ENCODE results near the gene GTF2F1.

DNA sequence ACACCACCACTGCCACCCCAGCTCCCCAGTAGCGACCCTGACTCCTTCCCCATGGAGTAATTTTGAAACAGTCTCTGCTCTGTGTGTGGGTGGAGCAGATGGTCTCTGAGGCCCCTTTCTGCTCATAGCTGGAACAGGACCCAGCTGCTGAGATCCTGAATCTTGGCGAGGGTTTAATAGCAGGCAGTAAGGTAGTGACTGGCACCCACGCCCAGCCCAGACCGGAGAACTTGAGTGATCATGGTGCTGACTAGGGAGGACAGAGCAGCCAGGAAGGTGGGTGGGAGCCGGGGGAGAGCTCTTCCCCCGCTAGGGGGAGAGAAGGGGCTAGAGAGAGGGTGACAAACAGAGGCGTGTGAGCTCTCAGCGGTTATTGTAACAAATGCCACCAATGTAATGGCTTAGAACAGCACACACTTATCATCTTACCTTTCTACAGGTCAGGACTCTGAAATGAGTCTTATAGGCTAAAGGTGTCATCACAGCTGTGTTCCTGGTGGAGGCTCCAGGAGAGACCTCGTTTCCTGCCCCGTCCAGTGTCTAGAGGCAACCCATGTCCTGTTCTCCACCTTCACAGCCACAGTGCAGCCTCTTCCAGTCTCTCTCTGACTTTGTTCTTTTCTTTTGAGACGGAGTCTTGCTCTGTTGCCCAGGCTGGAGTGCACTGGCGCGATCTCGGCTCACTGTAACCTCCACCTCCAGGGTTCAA is 52.3 kb downstream of the GTF2F1 start:
- TF ChIP-seq POLR2AphosphoS5 (IDR thresholded peaks at IDR 0.05; ENCODE audit: low read depth, low read length), result no peak
- TF ChIP-seq TAF1 (IDR thresholded peaks at IDR 0.05; ENCODE audit: borderline replicate concordance, low read depth, low read length), result no peak
